NT2/D1 (cell line): Measurements from ENCODE around the gene UBASH3B.

Source experiments
- YY1 ChIP-seq: IDR thresholded peaks from 2 replicates; pipeline ENCODE4 v1.6.1; 2011; ENCODE audit not compliant: insufficient read length, insufficient read depth
- ZNF274 ChIP-seq: IDR thresholded peaks from 2 replicates; pipeline ENCODE4 v1.6.1; 2011; ENCODE audit warnings: mild to moderate bottlenecking, low read depth, low read length

GRCh38 chr11:122668562-122669090, 13.1 kb downstream of the UBASH3B start:
- no peak for TF ChIP-seq ZNF274
- TF ChIP-seq YY1: no peak
